Panc1 (cell line): ENCODE data around the gene KDM2A.

ENCODE experiments used
- POLR2AphosphoS5 ChIP-seq: IDR thresholded peaks from 2 replicates; pipeline ENCODE4 v1.6.1; 2012; ENCODE audit warnings: mild to moderate bottlenecking, low read depth, low read length, moderate library complexity
- TF ChIP-seq, protein P1 (sequence below): fragments of 450-650 bp; IDR thresholded peaks from 2 replicates; pipeline ENCODE4 v1.5.1; 2017; ENCODE audit warnings: mild to moderate bottlenecking

DNA sequence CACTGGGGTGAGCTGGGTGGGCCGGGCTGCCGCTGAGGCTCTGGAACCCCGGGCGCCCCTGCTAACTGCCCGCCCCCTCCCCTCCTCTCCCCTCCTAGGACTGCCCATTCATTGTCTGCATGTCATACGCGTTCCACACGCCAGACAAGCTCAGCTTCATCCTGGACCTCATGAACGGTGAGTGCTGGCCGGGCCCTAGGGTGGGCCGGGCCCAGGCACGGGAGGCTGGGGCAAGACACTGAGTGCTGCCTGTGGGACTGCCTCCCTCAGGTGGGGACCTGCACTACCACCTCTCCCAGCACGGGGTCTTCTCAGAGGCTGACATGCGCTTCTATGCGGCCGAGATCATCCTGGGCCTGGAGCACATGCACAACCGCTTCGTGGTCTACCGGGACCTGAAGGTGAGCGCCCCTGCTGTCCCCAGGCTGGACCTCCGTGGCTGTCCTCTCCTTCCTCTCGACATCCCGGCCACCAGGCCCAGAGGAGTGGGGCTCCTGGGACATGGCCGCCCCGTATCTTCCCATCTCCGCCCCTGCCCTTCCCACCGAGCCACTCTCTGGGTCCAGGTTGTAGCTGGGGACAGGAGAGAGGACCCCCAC, 162.6 kb downstream of the KDM2A start:
- TF ChIP-seq, protein P1, sequence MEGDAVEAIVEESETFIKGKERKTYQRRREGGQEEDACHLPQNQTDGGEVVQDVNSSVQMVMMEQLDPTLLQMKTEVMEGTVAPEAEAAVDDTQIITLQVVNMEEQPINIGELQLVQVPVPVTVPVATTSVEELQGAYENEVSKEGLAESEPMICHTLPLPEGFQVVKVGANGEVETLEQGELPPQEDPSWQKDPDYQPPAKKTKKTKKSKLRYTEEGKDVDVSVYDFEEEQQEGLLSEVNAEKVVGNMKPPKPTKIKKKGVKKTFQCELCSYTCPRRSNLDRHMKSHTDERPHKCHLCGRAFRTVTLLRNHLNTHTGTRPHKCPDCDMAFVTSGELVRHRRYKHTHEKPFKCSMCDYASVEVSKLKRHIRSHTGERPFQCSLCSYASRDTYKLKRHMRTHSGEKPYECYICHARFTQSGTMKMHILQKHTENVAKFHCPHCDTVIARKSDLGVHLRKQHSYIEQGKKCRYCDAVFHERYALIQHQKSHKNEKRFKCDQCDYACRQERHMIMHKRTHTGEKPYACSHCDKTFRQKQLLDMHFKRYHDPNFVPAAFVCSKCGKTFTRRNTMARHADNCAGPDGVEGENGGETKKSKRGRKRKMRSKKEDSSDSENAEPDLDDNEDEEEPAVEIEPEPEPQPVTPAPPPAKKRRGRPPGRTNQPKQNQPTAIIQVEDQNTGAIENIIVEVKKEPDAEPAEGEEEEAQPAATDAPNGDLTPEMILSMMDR: no peak
- no peak for TF ChIP-seq POLR2AphosphoS5
